GM12874 (cell line): ENCODE data around the gene FKBP10.

Source experiments
- TF ChIP-seq, protein P1 (sequence below): IDR thresholded peaks from 2 replicates; pipeline ENCODE4 v1.5.1; 2011; ENCODE audit warnings: low read depth, mild to moderate bottlenecking, control low read depth, low read length, moderate library complexity; ENCODE audit not compliant: insufficient read depth

Gene FKBP10

DNA sequence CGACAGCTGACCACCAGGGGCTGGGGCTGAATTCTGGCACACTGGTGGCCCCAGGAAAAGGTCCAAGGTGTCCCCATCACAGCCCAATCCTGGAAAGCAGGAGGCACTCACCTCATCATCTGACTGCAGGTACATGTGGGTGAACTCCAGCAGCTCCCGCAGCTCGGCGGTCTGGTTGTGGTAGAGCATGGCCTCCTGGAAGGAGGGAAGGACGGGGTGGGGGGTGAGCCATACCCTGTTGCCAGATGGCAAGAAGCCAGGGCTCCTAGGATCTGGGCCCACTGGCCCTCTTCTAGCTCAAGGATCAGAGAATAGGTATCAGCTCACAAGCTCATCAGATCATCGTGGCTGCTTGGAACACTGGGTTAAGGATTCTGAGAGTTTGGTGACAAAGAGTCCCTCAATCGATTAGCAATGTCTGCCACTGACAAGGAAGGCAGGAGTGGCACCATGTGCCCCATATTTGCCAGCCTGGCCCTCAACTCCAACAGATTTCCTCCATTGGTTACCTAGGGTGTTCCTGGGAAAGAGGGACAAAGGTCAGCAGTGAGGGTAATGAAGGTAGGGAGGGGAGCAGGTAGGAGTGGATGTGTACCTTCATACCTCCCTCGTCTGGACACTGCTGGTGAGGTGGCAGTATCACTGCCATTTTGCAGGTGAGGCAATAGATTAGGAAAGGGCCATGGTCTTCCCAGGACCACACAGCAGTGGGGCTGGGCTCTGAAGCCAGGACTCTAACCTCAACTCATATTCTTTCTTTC, 5.9 kb upstream of the FKBP10 start:
- TF ChIP-seq, protein P1, sequence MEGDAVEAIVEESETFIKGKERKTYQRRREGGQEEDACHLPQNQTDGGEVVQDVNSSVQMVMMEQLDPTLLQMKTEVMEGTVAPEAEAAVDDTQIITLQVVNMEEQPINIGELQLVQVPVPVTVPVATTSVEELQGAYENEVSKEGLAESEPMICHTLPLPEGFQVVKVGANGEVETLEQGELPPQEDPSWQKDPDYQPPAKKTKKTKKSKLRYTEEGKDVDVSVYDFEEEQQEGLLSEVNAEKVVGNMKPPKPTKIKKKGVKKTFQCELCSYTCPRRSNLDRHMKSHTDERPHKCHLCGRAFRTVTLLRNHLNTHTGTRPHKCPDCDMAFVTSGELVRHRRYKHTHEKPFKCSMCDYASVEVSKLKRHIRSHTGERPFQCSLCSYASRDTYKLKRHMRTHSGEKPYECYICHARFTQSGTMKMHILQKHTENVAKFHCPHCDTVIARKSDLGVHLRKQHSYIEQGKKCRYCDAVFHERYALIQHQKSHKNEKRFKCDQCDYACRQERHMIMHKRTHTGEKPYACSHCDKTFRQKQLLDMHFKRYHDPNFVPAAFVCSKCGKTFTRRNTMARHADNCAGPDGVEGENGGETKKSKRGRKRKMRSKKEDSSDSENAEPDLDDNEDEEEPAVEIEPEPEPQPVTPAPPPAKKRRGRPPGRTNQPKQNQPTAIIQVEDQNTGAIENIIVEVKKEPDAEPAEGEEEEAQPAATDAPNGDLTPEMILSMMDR: no peak

DNA sequence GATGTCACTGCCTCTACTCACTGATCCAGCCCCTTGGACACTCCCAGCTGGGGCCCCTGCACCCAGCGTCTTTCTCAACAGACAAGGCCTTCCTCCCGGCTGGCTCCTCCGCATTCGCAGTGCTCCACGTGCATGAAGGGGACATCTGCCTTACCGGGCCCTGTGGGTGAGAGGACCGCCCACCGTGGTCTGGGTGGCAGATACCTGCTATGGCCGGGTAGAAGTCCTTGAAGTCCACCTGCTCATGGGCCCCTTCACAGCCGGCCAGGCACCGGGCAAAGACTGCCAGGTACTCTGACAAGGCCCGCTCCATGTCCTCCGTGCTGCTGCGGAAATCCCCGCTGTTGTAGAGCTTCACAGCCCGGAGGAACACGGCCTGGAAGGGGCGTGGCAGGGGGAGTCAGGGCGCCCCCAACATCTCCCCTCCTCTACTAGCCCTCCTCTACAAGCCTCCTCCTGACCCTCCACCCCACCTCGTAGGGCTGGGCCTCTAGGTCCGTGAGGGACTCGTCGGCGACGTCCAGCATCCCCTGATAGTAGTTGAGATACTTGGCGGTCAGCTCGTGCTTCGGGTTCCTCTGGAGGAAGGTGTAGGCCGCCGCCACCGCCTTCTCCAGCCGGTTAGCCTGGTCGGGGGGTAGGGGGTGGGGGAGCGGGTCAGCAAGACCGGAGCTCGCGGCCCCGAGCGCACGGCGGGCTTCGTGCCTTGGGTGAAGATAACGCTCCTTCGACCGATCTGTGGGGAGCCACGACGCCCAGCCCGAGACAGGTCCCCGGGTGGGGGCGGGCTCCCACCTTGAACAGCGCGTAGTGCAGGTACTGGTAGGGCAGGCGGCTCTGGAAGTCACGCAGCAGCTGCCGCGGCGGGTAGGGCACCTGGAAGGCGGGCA, 1.9 kb upstream of the FKBP10 start:
- TF ChIP-seq, protein P1: no peak

DNA sequence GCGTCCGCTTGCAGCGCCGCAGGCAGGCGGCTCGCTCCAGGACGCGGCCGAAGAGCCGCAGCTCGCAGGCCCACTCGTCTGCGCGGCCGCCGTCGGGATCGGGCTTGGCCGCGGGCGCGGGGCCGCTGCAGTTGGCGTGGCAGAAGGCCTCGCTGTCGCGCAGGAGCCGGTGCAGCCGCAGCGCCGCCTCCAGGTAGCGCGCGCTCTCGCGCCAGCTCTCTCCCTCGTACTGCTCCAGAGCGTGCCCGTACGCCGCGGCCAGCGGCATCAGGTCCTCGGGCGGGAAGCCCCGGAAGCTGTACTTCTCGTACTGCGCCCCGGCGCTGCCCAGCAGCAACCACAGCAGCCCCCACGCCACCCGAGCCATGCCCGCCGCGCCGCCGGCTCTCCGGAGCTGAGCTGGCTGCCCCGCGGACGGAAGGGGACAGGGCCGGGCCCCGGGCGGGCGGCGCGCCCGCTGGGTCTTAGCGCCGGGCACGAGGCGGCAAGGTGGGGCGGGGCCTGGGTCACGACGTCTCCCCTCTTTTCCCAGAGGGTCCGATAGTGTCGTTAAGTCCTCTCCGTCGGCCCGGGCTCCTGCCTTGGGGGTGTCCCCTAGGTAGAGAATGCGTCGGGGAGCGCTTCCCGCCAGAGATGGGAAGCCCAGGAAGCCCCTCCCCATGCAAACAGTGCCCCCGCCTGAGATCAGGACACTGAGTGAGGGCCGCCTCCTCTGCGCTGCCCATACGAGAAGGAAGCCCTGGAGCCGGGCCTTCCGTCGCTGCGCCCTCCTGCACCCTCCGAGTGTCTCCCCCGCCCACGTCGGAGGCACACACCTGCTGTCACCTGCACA, 1.0 kb upstream of the FKBP10 start, which contains the start of gene P3H4:
TSS of gene P3H4 (minus strand) at position 401 of the 832 bp plus-strand sequence. CDS start at position 367, 34 bp downstream.
- TF ChIP-seq, protein P1: peak; percentile 86

DNA sequence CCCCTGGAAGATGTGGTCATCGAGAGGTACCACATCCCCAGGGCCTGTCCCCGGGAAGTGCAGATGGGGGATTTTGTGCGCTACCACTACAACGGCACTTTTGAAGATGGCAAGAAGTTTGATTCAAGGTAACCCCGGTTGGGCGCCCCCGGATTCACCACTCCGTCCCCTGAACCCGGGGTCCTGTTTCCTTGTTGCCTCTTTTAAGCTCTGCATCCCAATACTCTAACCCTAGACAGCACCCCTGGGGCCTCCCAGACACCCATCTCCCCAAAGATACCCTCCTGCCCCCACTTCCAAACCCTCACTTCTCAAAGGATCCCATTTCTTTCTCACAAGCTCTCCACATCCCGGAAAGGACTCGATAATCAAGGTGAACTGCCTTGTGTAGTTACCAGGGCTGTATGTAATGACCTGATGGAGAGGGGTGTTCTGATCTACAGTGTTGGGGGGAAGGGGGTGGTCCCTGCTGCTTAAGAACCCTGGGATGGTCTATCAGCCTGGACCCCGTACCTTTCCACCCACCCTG, 412 bp downstream of the FKBP10 start:
- TF ChIP-seq, protein P1: no peak

DNA sequence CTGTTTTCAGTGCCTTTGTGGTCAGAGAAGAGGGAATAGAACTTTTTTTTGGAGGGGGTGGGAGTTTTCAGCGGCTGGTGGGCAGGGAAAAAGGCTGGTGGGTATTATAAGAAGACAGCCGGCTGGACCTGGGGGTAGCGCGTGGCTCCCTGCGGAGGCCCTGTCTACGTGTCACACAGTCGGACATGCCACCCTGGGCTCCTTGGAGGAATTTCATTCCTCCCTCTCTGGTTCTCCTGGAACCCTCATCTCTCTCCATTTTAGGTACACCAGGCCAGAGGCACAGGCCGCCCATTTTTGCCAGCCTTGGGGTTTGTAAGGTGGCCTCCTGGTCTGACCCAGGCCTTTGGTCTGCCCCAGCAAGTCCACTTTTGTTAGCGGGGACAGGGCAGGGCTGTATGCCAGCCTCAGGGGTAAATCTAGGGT, 908 bp downstream of the FKBP10 start:
- TF ChIP-seq, protein P1: no peak

DNA sequence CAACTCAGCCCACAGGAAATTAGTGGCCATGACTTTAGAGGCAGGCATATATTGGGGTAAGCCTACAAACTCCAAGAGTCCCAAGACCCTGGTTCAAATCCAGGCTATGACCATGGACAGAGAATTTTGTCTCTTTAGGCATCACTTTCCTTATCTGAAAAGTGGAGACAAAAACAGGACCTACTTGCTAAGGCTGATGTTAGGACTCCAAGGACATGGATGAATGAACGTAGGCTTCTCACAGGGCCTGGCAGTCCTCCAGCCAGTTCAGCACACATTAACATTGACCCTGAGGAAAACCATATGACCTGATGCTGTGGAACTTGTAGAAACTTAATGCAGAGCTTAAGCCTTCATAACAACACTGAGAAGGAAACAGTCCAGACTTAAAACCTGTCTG, 1.4 kb downstream of the FKBP10 start:
- TF ChIP-seq, protein P1: no peak
